CD4-positive, alpha-beta T cell treated with Interferon alpha-2 for 1 hour (primary cell): ENCODE measurements around the gene GPR62.
"Not testable (repeated sequence)": the region's sequence is repeated elsewhere in the genome, so short reads cannot be mapped to it uniquely, and the experiment has no call there.

Source experiments
- DNase-seq, 2 donors: peaks; one replicate each; pipeline ENCODE4 v3.0.0-alpha.2; 2020 to 2022

The GPR62 gene

DNA sequence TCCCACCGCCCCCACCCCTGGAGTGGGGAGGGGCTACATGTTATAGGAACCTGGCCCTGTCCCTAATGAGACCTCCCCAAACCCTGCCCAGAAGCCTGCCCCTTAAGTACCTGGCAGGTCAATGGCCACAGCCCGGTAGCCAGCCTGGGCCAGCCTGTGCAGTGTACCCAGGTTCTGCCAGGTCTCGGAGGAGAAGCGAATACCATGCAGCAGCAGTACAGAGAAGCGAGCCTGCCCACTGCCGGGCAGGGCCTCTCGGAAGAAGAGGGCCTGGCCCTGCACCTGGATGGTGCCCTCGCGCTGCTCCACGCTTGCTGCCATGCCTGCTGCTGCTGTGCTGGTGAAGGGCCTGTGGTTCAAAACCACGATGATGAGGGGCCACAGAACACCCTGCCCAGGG, 16.2 kb downstream of the GPR62 start:
- DNase-seq: no peak

DNA sequence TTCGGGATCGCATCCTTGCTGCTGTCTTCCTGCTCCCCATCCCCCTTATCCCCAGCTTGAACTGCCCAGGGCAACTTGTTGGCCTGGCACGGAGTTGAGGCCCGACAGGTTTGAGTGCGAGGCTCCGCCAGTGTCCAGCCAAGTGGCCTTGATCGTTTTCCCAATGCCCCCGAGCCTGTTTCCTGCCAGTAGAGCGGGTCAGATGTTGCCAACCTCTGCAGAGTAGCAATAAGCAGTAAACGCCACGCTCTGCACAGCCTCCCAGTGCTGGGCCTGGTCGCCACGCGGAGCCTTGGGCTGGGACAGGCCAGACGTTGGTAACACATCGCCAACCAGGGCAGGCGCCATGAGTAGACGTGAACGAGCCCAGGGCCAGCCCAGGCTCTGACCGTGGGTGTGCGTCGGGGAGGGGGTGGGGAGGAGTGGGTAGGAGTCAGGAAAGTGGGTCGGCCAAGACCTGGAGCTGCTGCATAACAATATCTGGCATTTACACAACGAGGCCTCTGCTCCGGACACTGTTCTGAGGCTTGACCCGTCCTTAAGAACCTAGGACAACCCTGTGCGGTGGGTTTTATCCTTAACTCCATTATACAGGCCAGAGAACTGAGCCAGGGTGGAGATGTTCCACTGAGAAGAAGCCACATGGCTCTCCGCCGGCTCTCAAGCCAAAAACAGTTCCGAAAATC, 19.2 kb downstream of the GPR62 start:
- peak in 1 of 2 donors; percentile 12 for DNase-seq

DNA sequence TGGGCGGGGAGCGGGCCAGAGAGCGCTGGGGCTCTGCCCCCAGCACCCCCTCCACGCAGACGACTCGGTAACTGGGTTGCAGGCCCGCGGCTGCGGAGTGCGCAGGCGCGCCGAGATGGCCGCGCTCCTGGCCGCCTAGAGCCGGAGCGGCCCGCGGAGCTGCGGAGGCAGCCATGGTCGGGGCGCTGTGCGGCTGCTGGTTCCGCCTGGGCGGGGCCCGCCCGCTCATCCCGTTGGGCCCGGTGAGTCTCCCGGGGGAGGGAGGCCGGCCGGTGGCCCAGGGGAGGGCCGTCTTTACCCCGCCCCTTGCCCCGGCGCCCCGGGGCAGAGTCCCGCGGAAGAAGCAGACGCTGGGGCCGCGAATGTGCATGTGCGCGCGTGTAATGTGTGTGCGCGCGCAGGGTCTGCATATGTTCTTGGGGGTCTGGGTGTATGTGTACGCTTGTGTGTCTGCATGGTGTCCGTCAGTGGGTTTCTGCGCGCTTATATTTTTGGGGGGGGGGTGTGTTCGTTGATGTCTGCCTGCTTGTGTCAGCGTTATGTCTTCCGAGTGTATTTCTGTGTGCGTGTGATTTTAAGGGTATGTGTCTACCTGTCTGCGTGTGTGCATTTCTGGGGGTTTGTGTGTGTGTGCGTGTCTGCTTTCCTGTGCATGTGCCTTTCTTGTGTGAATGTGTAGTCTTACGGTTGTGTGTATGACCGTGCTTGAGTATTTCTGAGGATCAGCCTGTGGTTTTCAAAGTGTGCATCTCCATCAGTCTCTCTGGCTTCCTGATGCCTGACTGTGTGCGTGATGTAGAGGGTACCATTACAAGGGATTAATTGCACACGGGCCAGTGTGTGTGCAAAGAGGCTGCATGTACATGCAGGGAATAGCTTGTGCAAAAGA, 20.0 kb downstream of the GPR62 start, which contains the start of gene ABHD14A:
ABHD14A (plus strand) TSS at position 102 of the 889 bp plus-strand sequence; CDS start at position 174, 72 bp downstream.
- DNase-seq: peak; percentile 73 to 88

GRCh38 chr3:51975852-51976549, 20.8 kb downstream of the GPR62 start:
- peak in 1 of 2 donors; percentile 50 for DNase-seq

GRCh38 chr3:51977446-51978142, 22.4 kb downstream of the GPR62 start:
- peak in 1 of 2 donors; percentile 57 for DNase-seq

- no peak for DNase-seq
Measured at GRCh38 chr3:51978143-51978502, 22.9 kb downstream of the GPR62 start.

DNA sequence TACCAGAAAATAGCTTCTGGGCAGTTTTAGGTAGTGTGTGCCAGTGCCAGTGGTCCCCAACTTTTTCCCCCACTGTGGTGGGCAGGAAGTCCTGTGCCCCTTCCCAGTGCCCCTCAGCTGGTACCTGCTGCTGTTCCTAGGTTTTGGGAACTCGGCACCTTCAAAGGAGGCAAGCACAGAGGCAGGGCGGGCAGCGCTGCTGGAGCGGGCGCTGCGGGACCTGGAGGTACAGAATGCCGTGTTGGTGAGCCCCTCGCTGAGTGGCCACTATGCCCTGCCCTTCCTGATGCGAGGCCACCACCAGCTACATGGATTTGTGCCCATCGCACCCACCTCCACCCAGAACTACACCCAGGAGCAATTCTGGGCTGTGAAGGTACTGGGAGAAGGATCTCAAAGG, 25.1 kb downstream of the GPR62 start:
- DNase-seq: no peak

DNA sequence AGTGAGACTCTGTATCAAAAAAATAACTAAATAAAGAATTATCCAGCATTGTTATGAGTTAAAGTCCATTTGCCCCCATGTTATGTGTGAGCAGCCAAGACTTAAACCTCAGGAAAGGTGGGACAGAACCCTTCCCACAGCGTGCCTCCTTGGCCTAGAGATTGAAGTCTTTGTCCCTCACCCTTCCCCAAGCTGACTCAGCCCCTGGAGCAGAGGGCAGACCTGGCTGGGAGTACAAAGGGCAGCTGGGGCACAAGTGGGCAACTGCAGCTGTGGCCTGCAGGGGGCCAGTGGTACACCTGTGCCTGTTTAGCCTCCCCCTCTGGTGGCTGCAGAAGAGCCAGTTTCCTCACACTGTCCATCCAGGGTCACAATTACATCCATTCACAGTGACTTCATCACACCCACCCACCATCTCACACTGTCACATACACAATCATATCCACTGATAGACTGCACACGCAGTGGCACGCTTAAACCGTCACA, 27.2 kb downstream of the GPR62 start:
- DNase-seq: peak in 1 of 2 donors; percentile 29

DNA sequence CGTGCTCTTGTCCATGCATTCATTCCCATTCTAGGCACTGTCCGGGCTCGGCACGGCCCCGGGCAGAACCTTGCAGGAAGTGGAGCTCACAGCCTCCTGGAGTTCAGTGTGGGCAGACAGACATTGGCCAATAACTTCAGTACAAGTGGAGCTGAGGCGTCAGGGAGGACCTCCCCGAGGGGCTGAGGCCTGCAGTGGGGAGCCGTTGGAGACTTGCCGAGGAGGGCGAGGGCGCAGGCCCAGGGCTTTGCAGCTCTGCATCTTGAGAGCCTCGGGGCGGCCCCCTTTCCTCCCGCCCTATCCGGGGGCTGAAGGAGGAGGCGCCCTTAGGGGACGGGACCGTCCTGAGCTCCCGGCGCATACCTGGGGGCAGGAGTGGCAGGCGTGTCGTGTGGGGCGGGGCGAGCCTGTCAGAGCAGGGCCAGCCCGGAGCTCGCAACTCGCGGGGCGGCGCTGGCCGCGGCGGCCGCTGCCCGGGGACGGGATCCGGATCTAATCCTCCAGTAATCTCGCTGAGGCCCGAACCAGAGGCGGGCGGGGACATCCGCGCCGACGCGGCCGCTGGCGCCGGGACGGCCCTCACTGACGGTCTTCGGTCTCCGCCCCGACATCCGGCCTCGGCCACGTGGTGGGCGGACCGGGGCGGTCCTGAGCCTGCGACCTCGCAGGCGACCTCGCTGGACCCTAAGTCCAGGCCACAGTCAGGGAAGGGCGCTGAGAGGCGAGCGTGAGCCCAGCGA, 27.8 kb downstream of the GPR62 start, which contains the start of gene ACY1:
ACY1 (plus strand) TSS at position 698 of the 740 bp plus-strand sequence. CDS start 530 bp downstream, outside the sequence.
- peak; percentile 59 to 78 for DNase-seq

GRCh38 chr3:51983578-51984268, 28.5 kb downstream of the GPR62 start:
- no peak for DNase-seq

DNA sequence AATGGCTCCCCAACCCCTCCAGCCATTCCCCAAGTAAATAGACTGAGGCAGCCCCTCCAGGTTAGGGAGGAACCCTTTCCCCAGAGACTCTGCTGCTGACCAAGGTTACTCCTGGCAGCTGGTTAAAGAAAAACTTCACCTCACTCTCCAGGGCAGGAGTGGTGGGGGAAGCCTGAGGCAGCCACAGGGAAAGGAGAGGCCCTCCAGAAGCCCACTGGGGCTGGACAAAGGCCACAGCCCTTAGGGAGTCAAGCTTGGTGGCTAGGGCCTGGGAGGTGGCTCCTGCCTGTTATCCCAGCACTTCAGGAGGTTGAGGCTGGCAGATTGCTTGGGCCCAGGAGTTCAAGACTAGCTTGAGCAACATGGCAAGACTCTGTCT, 29.1 kb downstream of the GPR62 start:
- no peak for DNase-seq

- no peak for DNase-seq
Measured at GRCh38 chr3:51985063-51985462, 29.9 kb downstream of the GPR62 start.

DNA sequence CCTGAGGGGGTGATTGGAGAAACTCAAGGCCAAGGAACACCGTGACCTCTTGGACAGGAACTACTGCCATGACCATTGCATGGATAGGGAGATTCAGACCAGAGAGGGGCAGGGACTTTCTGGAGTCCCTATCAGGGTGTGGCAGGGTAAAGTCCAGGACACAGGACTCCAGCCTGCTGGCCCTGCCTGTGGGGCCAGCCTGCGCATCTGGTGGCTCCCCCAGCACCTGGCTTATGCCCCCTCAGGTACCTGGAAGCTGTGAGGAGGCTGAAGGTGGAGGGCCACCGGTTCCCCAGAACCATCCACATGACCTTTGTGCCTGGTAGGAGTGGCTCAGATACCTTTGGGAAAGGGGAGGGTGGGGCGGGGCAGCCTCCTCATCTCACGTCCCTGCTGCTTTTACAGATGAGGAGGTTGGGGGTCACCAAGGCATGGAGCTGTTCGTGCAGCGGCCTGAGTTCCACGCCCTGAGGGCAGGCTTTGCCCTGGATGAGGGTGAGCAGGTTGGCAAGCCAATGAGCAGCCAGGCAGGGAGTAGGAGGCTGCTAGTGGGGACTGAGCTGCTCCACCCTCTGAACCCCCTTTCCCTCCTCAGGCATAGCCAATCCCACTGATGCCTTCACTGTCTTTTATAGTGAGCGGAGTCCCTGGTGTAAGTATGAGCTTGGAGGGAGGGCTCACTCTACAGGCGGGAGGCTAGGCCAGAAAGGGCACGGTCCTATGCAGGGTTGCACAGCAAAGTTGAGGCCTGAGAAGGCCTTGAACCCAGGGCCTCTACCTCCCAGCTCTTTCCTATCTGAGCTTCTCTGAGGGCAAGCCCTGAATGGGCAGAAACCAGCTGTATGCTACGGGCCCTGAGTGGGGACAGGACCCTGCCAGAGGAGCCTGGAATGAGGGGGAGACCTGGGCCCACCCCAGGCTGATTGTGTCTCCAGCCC, 31.1 kb downstream of the GPR62 start:
- DNase-seq: no peak

- no peak for DNase-seq
Measured at GRCh38 chr3:51987568-51987967, 32.4 kb downstream of the GPR62 start.

DNA sequence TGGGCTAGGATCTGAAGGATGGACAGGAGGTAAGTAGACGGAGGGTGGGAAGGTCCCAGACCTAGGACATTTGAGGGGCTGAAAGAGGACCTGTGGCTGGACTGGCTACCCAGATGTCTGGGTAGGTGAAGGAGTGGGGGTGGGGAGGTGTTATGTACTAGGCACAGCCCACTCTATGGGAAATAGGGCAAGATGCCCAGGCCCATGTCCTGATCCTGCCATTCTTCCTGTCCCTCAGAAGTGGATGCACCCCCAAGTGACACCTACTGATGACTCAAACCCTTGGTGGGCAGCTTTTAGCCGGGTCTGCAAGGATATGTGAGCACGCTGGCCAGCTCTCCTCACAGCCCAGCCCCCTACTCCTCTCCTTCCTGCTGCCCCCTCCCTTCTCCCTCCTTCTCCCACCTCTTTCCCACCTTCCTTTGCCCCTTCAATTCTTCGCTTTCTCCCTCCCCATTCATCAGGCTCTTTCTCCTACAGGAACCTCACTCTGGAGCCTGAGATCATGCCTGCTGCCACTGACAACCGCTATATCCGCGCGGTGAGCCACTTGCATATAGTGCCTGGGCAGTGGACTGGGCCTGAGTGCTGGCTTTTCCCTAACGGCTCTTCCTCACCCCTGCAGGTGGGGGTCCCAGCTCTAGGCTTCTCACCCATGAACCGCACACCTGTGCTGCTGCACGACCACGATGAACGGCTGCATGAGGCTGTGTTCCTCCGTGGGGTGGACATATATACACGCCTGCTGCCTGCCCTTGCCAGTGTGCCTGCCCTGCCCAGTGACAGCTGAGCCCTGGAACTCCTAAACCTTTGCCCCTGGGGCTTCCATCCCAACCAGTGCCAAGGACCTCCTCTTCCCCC, 33.3 kb downstream of the GPR62 start:
- DNase-seq: no peak

DNA sequence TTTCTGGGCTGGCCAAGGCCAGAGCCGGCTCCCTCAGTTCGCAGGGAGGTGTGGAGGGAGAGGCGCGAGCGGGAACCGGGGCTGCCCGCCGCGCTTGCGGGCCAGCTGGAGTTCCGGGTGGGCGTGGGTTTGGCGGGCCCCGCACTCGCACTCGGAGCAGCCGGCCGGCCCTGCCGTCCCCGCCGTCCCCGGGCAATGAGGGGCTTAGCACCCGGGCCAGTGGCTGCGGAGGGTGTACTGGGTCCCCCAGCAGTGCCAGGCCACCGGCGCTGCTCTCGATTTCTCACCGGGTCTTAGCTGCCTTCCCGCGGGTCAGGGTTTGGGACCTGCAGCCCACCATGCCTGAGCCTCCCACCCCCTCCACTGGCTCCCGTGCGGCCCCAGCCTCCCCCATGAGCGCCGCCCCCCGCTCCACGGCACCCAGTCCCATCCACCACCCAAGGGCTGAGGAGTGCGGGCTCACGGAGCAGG, 35.4 kb downstream of the GPR62 start:
- DNase-seq: not testable (repeated sequence)

- no peak for DNase-seq
Measured at GRCh38 chr3:51992017-51992682, 37.0 kb downstream of the GPR62 start.

DNA sequence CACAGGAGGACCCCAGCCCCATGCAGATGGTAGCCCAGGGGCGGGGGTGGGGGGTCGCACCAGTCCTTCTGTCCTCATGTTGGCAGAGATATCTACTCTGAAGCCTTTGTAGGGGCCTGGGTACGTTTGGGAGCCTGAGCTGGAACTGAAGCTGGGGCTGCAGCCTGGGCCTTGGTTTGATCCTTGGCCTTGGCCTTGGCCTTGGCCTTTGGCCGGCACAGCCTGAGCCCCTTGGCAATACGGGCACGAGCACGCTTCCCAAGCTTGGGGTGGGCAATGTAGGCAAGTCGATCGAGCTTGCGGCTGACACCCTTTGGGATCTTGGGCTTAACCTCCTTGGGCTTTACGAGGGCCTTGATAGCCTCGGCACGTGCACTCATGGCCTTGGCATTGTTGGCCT, 38.5 kb downstream of the GPR62 start:
- DNase-seq: not testable (repeated sequence)
